Heart left ventricle (tissue), 13 donors: ENCODE results near the gene SYNPO2.

Source experiments
- POLR2A ChIP-seq, 2 donors: fragments of 450-650 bp; IDR thresholded peaks; one replicate each; pipeline ENCODE4 v1.6.1; 2017; ENCODE audit warnings: antibody characterized with exemption in 2 of 2, mild to moderate bottlenecking in 2 of 2, moderate library complexity in 2 of 2
- TF ChIP-seq, protein P1 (sequence below), 12 donors: fragments of 200-600 bp; sonication (generic) in 4 of 12; IDR thresholded peaks; one replicate each; pipeline versions ENCODE4 v1.5.0 to v1.8.0; 2018 to 2022; ENCODE audit warnings: antibody characterized with exemption in 12 of 12, mild to moderate bottlenecking in 5 of 12
- donor health status: ischemic (EF 13 %, LVEDD 7.1; RV severe dilation, severe dysfunction).
- donor health status: DM: no; HTN: yes; CAD: no.
- donor health status: DM: no; HTN: no; CAD: no.
- donor health status: ischemic (EF 25% LVEDD 6.9; RV normal size, moderate dysfunction).
- donor health status: ischemic (EF 25% LVEDD 5.7; RV mildly dilated, moderate dysfunction).
- donor health status: ischemic (EF 35%, LVEDD 5.7; RV mildly dilated, moderate dysfunction).
- donor health status: nonischemic (EF 11% LVEDD 7.7; RV severe dilation, severe dysfunction).
- donor health status: DM: yes; HTN: yes; CAD: no.
- donor health status: PGD.
- donor health status: ischemic (EF 29% LVEDD 5.4; RV normal size, mild dysfunction).
- donor health status: nonischemic (EF 23%, LVEDD 6.1; RV moderate dilation, normal function).

DNA sequence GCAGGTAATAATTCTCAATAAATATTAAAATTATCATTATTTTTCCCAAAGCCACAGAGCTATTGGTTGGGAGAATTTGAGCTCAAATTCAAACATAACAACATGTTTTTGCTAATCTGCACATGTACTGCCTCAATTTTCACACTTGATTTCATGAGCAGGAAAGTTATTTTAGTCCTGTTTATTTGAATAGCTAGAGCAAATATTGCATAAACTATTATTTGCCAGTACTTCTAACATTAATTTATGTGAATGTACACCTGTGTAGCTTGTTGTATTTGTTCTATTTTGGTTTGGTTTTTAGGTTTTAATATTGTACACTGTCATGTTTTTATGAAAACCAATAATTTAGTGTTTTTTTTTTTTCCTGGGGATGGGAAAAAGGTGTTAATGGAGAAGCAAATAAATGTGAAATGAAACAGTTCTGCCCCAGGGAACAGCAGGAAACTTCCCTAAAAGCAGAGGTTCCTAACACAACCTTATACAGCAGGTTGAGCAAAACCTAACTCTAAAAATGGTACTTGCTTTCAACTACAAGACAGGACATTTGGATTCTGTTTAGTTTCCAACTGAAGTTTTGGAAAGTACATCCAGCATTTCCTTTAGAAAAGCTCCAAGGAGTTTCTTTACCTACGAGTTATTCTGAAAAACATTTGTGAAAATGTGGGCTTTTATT lies 99.4 kb downstream of the SYNPO2 start:
- no peak for TF ChIP-seq POLR2A (IDR thresholded peaks at IDR 0.05)
- TF ChIP-seq, protein P1, sequence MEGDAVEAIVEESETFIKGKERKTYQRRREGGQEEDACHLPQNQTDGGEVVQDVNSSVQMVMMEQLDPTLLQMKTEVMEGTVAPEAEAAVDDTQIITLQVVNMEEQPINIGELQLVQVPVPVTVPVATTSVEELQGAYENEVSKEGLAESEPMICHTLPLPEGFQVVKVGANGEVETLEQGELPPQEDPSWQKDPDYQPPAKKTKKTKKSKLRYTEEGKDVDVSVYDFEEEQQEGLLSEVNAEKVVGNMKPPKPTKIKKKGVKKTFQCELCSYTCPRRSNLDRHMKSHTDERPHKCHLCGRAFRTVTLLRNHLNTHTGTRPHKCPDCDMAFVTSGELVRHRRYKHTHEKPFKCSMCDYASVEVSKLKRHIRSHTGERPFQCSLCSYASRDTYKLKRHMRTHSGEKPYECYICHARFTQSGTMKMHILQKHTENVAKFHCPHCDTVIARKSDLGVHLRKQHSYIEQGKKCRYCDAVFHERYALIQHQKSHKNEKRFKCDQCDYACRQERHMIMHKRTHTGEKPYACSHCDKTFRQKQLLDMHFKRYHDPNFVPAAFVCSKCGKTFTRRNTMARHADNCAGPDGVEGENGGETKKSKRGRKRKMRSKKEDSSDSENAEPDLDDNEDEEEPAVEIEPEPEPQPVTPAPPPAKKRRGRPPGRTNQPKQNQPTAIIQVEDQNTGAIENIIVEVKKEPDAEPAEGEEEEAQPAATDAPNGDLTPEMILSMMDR (IDR thresholded peaks at IDR 0.05): no peak
